T-helper 1 cell treated with Interleukin-12 subunit alpha and Interleukin-12 subunit beta and Interleukin-4 antibody, amounts not matched to agents 30 μg/mL and 1 μg/mL, for 36 hours (primary cell): ENCODE data around the gene PLN.

Experiments
- H3K27ac Mint-ChIP-seq: one replicate; pipeline ENCODE4 v1.8.0; 2021; ENCODE audit warnings: mild to moderate bottlenecking, mixed read lengths
- H3K27me3 Mint-ChIP-seq: one replicate; pipeline ENCODE4 v1.8.0; 2021; ENCODE audit warnings: low read depth, mixed read lengths
- H3K36me3 Mint-ChIP-seq: one replicate; pipeline ENCODE4 v1.8.0; 2021; ENCODE audit warnings: low read depth, mixed read lengths
- H3K4me1 Mint-ChIP-seq: one replicate; pipeline ENCODE4 v1.8.0; 2021; ENCODE audit warnings: low read depth, mixed read lengths
- H3K4me3 Mint-ChIP-seq: one replicate; pipeline ENCODE4 v1.8.0; 2021; ENCODE audit warnings: mild to moderate bottlenecking, moderate library complexity, mixed read lengths
- H3K9me3 Mint-ChIP-seq: one replicate; pipeline ENCODE4 v1.8.0; 2021; ENCODE audit warnings: mixed read lengths

Gene PLN

GRCh38 chr6:118579786-118580185 lies 31.7 kb downstream of the PLN start:
- Mint-ChIP-seq H3K4me1 (peaks cover 9% of the 10 kb centered on the region), H3K36me3 (peaks cover 71% of the 10 kb centered on the region), H3K27ac (no peak overlapping the region), H3K4me3 (no peak overlapping the region), H3K9me3 (peaks cover 55% of the 10 kb centered on the region), H3K27me3 (no peaks in the 10 kb centered on the region)

- peaks cover 45% of the 10 kb centered on the region for H3K9me3 Mint-ChIP-seq
- no peak overlapping the region for H3K4me3 Mint-ChIP-seq
- H3K4me1 Mint-ChIP-seq = peaks cover 9% of the 10 kb centered on the region
- no peak overlapping the region for H3K27ac Mint-ChIP-seq
- no peaks in the 10 kb centered on the region for H3K27me3 Mint-ChIP-seq
- H3K36me3 Mint-ChIP-seq = peaks cover 60% of the 10 kb centered on the region
Measured at GRCh38 chr6:118580585-118581419, 32.7 kb downstream of the PLN start.

GRCh38 chr6:118581489-118581959 lies 33.4 kb downstream of the PLN start:
- H3K27me3 Mint-ChIP-seq = no peaks in the 10 kb centered on the region
- peaks cover 55% of the 10 kb centered on the region for H3K36me3 Mint-ChIP-seq
- H3K9me3 Mint-ChIP-seq = peaks cover 37% of the 10 kb centered on the region
- no peak overlapping the region for H3K27ac Mint-ChIP-seq
- no peak overlapping the region for H3K4me3 Mint-ChIP-seq
- H3K4me1 Mint-ChIP-seq = peaks cover 9% of the 10 kb centered on the region

DNA sequence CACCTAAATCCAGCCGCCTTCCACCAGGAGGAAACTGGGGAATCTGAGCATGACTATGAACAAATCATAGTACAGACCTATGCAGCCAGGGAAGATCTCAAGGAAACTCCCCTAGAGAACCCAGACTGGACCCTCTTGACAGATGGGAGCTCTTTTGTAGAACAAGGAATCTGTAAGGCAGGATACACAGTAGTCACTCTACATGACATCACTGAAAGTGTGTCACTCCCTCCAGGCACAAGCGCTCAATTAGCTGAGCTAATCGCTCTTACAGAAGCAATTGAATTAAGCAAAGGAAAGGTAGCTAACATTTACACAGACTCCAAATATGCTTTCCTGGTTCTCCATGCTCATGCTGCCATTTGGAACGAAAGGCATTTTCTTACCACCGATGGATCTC lies 36.8 kb downstream of the PLN start:
- Mint-ChIP-seq H3K27ac (no peak overlapping the region), H3K27me3 (no peaks in the 10 kb centered on the region), H3K4me3 (no peak overlapping the region), H3K9me3 (peaks cover 9% of the 10 kb centered on the region), H3K36me3 (peaks cover 35% of the 10 kb centered on the region), H3K4me1 (peaks cover 7% of the 10 kb centered on the region)

GRCh38 chr6:118586746-118587485 lies 38.8 kb downstream of the PLN start:
- H3K27ac Mint-ChIP-seq = no peak overlapping the region
- H3K9me3 Mint-ChIP-seq = no peaks in the 10 kb centered on the region
- peaks cover 25% of the 10 kb centered on the region for H3K36me3 Mint-ChIP-seq
- no peak overlapping the region for H3K4me3 Mint-ChIP-seq
- H3K4me1 Mint-ChIP-seq = peaks cover 10% of the 10 kb centered on the region
- no peaks in the 10 kb centered on the region for H3K27me3 Mint-ChIP-seq

DNA sequence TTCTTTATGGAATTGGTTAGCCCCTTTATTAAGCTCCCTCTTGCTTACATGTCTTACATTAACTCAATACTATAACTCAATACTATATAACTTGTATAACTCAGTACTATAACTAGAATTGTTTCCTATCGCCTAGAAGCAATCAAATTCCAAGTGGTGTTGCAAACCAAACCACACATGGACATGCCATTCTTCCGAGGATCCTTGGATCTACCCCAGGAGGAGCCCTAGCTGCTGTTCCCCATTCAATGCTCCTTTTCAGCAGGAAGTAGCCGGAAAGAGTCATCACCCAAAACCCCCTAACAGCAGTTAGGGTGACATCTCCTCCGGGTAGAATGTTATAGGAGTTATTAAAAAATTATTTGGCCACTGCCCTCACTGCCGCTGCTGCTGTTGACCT lies 40.5 kb downstream of the PLN start:
- H3K9me3 Mint-ChIP-seq = no peaks in the 10 kb centered on the region
- H3K27me3 Mint-ChIP-seq = no peaks in the 10 kb centered on the region
- no peak overlapping the region for H3K4me3 Mint-ChIP-seq
- no peak overlapping the region for H3K27ac Mint-ChIP-seq
- H3K36me3 Mint-ChIP-seq = peaks cover 16% of the 10 kb centered on the region
- peaks cover 6% of the 10 kb centered on the region for H3K4me1 Mint-ChIP-seq

- no peak overlapping the region for H3K4me3 Mint-ChIP-seq
- H3K9me3 Mint-ChIP-seq = no peaks in the 10 kb centered on the region
- peaks cover 6% of the 10 kb centered on the region for H3K4me1 Mint-ChIP-seq
- H3K27me3 Mint-ChIP-seq = no peaks in the 10 kb centered on the region
- H3K27ac Mint-ChIP-seq = no peak overlapping the region
- peaks cover 16% of the 10 kb centered on the region for H3K36me3 Mint-ChIP-seq
Measured at GRCh38 chr6:118589186-118589585, 41.1 kb downstream of the PLN start.

- Mint-ChIP-seq H3K27ac (no peak overlapping the region), H3K27me3 (no peaks in the 10 kb centered on the region), H3K9me3 (no peaks in the 10 kb centered on the region), H3K4me1 (peaks cover 6% of the 10 kb centered on the region), H3K36me3 (peaks cover 16% of the 10 kb centered on the region), H3K4me3 (no peak overlapping the region)
Measured at GRCh38 chr6:118589649-118590365, 41.7 kb downstream of the PLN start.

GRCh38 chr6:118591897-118592296 lies 43.8 kb downstream of the PLN start:
- H3K27ac Mint-ChIP-seq = no peak overlapping the region
- no peaks in the 10 kb centered on the region for H3K9me3 Mint-ChIP-seq
- no peaks in the 10 kb centered on the region for H3K27me3 Mint-ChIP-seq
- no peak overlapping the region for H3K4me3 Mint-ChIP-seq
- H3K4me1 Mint-ChIP-seq = peaks cover 5% of the 10 kb centered on the region
- H3K36me3 Mint-ChIP-seq = peaks cover 16% of the 10 kb centered on the region

GRCh38 chr6:118594877-118595276 lies 46.8 kb downstream of the PLN start:
- Mint-ChIP-seq H3K27ac (no peak overlapping the region), H3K9me3 (no peaks in the 10 kb centered on the region), H3K4me3 (no peak overlapping the region), H3K4me1 (peaks cover 7% of the 10 kb centered on the region), H3K27me3 (no peaks in the 10 kb centered on the region), H3K36me3 (peaks cover 20% of the 10 kb centered on the region)

DNA sequence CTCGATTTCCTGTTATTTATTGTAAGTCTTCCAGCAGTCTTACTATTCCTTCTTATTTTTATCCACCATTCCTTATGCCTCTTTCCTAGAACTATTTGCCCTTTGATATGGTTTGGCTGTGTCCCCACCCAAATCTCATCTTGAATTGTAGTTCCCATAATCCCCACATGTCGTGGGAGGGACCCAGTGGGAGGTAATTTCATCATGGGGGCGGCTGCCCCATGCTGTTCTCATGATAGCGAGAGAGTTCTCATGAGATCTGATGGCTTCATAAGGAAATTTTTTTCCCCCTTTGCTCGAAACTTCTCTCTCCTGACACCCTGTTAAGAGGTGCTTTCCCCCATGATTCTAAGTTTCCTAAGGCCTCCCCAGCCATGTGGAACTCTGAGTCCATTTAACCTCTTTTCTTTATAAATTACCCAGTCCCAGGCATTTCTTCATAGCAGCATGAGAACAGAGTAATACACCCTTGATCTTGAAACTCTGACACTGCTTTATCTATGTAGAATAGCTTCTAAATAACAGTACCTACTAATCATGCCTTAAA lies 48.8 kb downstream of the PLN start:
- Mint-ChIP-seq H3K4me3 (no peak overlapping the region), H3K9me3 (no peaks in the 10 kb centered on the region), H3K27me3 (no peaks in the 10 kb centered on the region), H3K36me3 (peaks cover 15% of the 10 kb centered on the region), H3K4me1 (peaks cover 2% of the 10 kb centered on the region), H3K27ac (no peak overlapping the region)

GRCh38 chr6:118597636-118598035 lies 49.5 kb downstream of the PLN start:
- Mint-ChIP-seq H3K27me3 (no peaks in the 10 kb centered on the region), H3K4me3 (no peak overlapping the region), H3K36me3 (peaks cover 21% of the 10 kb centered on the region), H3K9me3 (no peaks in the 10 kb centered on the region), H3K4me1 (peaks cover 2% of the 10 kb centered on the region), H3K27ac (no peak overlapping the region)

DNA sequence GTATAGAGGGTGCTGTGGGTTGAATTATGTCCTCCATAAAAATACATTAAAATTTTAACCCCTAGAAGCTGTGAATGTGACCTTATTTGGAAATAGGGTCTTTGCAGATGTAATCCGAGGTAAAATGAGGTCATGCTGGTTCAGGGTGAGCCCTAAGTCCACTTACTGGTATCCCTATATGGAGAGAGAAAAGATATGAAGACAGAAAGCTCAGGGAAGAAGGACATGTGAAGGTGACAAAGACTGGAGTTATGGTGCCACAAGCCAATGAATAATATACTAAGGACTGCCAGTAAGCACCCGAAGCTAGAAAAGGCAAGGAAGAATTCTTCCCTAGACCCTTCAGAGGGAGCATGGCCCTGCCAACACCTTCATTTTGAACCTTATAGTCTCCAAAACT lies 50.2 kb downstream of the PLN start:
- Mint-ChIP-seq H3K27me3 (no peaks in the 10 kb centered on the region), H3K4me3 (no peak overlapping the region), H3K4me1 (peaks cover 2% of the 10 kb centered on the region), H3K9me3 (peaks cover 2% of the 10 kb centered on the region), H3K36me3 (peaks cover 23% of the 10 kb centered on the region), H3K27ac (no peak overlapping the region)

DNA sequence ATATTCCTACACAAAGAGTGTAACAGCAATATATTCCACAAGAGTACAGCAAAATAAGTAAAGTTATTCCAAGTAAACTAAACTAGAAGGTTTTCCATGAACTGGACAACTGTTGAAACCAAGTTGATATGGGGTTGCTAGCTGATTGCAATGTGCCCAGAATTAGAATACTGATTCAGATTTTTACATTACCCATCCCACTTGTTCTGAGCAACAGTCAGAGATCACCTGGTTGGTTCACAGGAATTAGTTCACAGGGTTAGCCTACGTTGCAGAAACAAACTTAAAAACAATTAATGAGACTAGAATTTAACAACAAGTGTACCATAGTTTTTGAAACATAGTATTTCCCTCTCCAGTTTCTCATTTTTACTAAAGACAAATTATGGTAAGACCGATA lies 54.2 kb downstream of the PLN start:
- H3K4me3 Mint-ChIP-seq = no peak overlapping the region
- H3K27me3 Mint-ChIP-seq = no peaks in the 10 kb centered on the region
- H3K36me3 Mint-ChIP-seq = peaks cover 37% of the 10 kb centered on the region
- peaks cover 17% of the 10 kb centered on the region for H3K4me1 Mint-ChIP-seq
- peaks cover 15% of the 10 kb centered on the region for H3K9me3 Mint-ChIP-seq
- H3K27ac Mint-ChIP-seq = no peak overlapping the region
